H1 (cell line): ENCODE results near the gene MSMP. TPM values are rescaled to one million over a fixed set of nuclear protein-coding genes. Genes with fewer than 3 reads are reported as not detected.

ENCODE experiments used
- CTCF ChIA-PET: fragments of 300-600 bp; sonication (Branson Sonifier 250); formaldehyde crosslinking; loops from one replicate; lab custom pipeline; 2021; ENCODE audit not compliant: partially characterized antibody; lab: Charles Lee
- POLR2A ChIA-PET: fragments of 300-600 bp; sonication (Branson Sonifier 250); formaldehyde crosslinking; loops from one replicate; lab custom pipeline; 2021; ENCODE audit warnings: inconsistent platforms; ENCODE audit not compliant: partially characterized antibody; lab: Charles Lee
- DNase-seq, 2 experiments: peaks; one replicate each; pipeline versions ENCODE4 v3.0.0 to v3.0.0-alpha.2; 2010 to 2022; ENCODE audit warnings: low spot score in 2 of 2, low read depth in 1 of 2, mixed read lengths in 1 of 2
- FAIRE-seq: peaks from 2 replicates; lab custom pipeline; 2011; peaks lifted over from hg19 to GRCh38; lab: Jason Lieb, UNC
- H2AFZ ChIP-seq: 2 replicates; pipeline ENCODE4 v1.8.1; 2012; ENCODE audit warnings: low read length, inconsistent platforms
- H2AK5ac ChIP-seq: 2 replicates; pipeline ENCODE4 v1.6.1; 2013; ENCODE audit warnings: low read depth, low read length
- H2BK120ac ChIP-seq: replicated peaks from 2 replicates; pipeline ENCODE3; 2013; ENCODE audit warnings: low read depth, low read length, inconsistent platforms
- H2BK12ac ChIP-seq: 2 replicates; pipeline ENCODE4 v1.6.1; 2013; ENCODE audit warnings: low read depth, low read length
- H2BK15ac ChIP-seq: 2 replicates; pipeline ENCODE4 v1.6.1; 2013; ENCODE audit warnings: low read length
- H2BK20ac ChIP-seq: 2 replicates; pipeline ENCODE4 v1.6.1; 2013; ENCODE audit warnings: low read length
- H2BK5ac ChIP-seq: 2 replicates; pipeline ENCODE4 v1.6.1; 2013; ENCODE audit warnings: low read depth, low read length
- H3K14ac ChIP-seq: 2 replicates; pipeline ENCODE4 v1.6.1; 2013; ENCODE audit warnings: inconsistent platforms; ENCODE audit not compliant: insufficient read length
- H3K18ac ChIP-seq: 2 replicates; pipeline ENCODE4 v1.6.1; 2013; ENCODE audit warnings: low read length; ENCODE audit errors: extremely low read depth
- H3K23ac ChIP-seq: 2 replicates; pipeline ENCODE4 v1.6.1; 2013; ENCODE audit warnings: inconsistent platforms; ENCODE audit not compliant: insufficient read length
- H3K23me2 ChIP-seq: 2 replicates; pipeline ENCODE4 v1.6.1; 2013; ENCODE audit warnings: low read depth, low read length
- H3K27ac ChIP-seq: 2 replicates; pipeline ENCODE4 v1.6.1; 2011; ENCODE audit warnings: low read depth, low read length, inconsistent platforms
- H3K27me3 ChIP-seq, 4 experiments: replicated peaks in 1 of 4; 1 replicate in 1 of 4; 2 replicates in 3 of 4; pipeline versions ENCODE4 v1.6.1 to v1.8.1; 2011 to 2013; ENCODE audit warnings: low read length in 3 of 4, mild to moderate bottlenecking in 3 of 4, inconsistent platforms in 2 of 4, mixed read lengths in 2 of 4, moderate library complexity in 1 of 4; ENCODE audit not compliant: control insufficient read depth in 3 of 4, insufficient read depth in 3 of 4; ENCODE audit errors: extremely low read depth in 1 of 4
- H3K36me3 ChIP-seq, 4 experiments: 2 replicates each; pipeline versions ENCODE4 v1.6.1 to v1.8.1; 2011 to 2013; ENCODE audit warnings: mild to moderate bottlenecking in 4 of 4, low read length in 3 of 4, moderate library complexity in 2 of 4, control low read depth in 1 of 4, inconsistent platforms in 1 of 4; ENCODE audit not compliant: insufficient read depth in 4 of 4, control insufficient read depth in 2 of 4
- H3K4ac ChIP-seq: replicated peaks from 2 replicates; pipeline ENCODE3; 2013; ENCODE audit warnings: low read length, low read depth, mixed read lengths, inconsistent platforms; ENCODE audit not compliant: insufficient read length
- H3K4me1 ChIP-seq, 4 experiments: replicated peaks in 1 of 4; 1 replicate in 1 of 4; 2 replicates in 3 of 4; pipeline versions ENCODE4 v1.6.1 to v1.8.1; 2011 to 2013; ENCODE audit warnings: low read length in 3 of 4, inconsistent platforms in 2 of 4, mixed read lengths in 1 of 4; ENCODE audit not compliant: insufficient read depth in 4 of 4, control insufficient read depth in 3 of 4
- H3K4me2 ChIP-seq, 2 experiments: 2 replicates each; pipeline versions ENCODE4 v1.6.1 to v1.8.1; 2011 to 2013; ENCODE audit warnings: low read depth in 2 of 2, low read length in 2 of 2, control low read depth in 1 of 2, inconsistent platforms in 1 of 2, mild to moderate bottlenecking in 1 of 2; ENCODE audit not compliant: insufficient read depth in 1 of 2
- H3K4me3 ChIP-seq, 4 experiments: fragments of 200-600, 300-600 bp in 1 of 4; sonication (generic), shearing (Covaris generic), sonication (Bioruptor Twin) in 1 of 4; 2 replicates each; pipeline versions ENCODE4 v1.5.1 to v1.8.1; 2011 to 2016; ENCODE audit warnings: low read length in 4 of 4, low read depth in 3 of 4, control low read depth in 2 of 4, inconsistent platforms in 2 of 4, mild to moderate bottlenecking in 2 of 4, mixed read lengths in 1 of 4, moderate library complexity in 1 of 4; ENCODE audit not compliant: insufficient read depth in 2 of 4; ENCODE audit errors: extremely low read depth in 1 of 4
- H3K56ac ChIP-seq: replicated peaks from 2 replicates; pipeline ENCODE3; 2013; ENCODE audit warnings: low read depth, mild to moderate bottlenecking, mixed read lengths, low read length, inconsistent platforms; ENCODE audit not compliant: insufficient read length
- H3K79me1 ChIP-seq: 2 replicates; pipeline ENCODE4 v1.6.1; 2013; ENCODE audit warnings: low read depth, low read length, control low read depth
- H3K79me2 ChIP-seq, 2 experiments: 2 replicates each; pipeline versions ENCODE4 v1.6.1 to v1.8.1; 2012 to 2013; ENCODE audit warnings: low read length in 2 of 2, mild to moderate bottlenecking in 2 of 2, inconsistent platforms in 1 of 2; ENCODE audit not compliant: insufficient read depth in 2 of 2, control insufficient read depth in 1 of 2
- H3K9ac ChIP-seq, 4 experiments: replicated peaks in 1 of 4; 1 replicate in 1 of 4; 2 replicates in 3 of 4; pipeline versions ENCODE4 v1.6.1 to v1.8.1; 2011 to 2013; ENCODE audit warnings: low read depth in 3 of 4, low read length in 3 of 4, control low read depth in 2 of 4, mild to moderate bottlenecking in 2 of 4, moderate library complexity in 2 of 4, inconsistent platforms in 1 of 4; ENCODE audit errors: extremely low read depth in 1 of 4
- H3K9me3 ChIP-seq, 2 experiments: 2 replicates each; pipeline versions ENCODE4 v1.6.1 to v1.8.1; 2012 to 2013; ENCODE audit warnings: mild to moderate bottlenecking in 2 of 2, moderate library complexity in 2 of 2, control low read depth in 1 of 2, inconsistent platforms in 1 of 2, low read depth in 1 of 2, low read length in 1 of 2, mixed read lengths in 1 of 2; ENCODE audit not compliant: insufficient read depth in 2 of 2
- H4K20me1 ChIP-seq, 2 experiments: replicated peaks in 1 of 2; 2 replicates each; pipeline versions ENCODE3 to v1.8.1; 2011 to 2013; ENCODE audit warnings: inconsistent platforms in 2 of 2, low read length in 2 of 2, mild to moderate bottlenecking in 1 of 2; ENCODE audit not compliant: insufficient read depth in 2 of 2, control insufficient read depth in 1 of 2
- H4K5ac ChIP-seq: 2 replicates; pipeline ENCODE4 v1.6.1; 2013; ENCODE audit warnings: low read length, low read depth, mixed read lengths, inconsistent platforms; ENCODE audit not compliant: insufficient read length
- H4K8ac ChIP-seq: 2 replicates; pipeline ENCODE4 v1.8.0; 2013; ENCODE audit warnings: mild to moderate bottlenecking, moderate library complexity, low read length, inconsistent platforms; ENCODE audit not compliant: insufficient read depth; ENCODE audit errors: extremely low read depth
- H4K91ac ChIP-seq: replicated peaks from 2 replicates; pipeline ENCODE3; 2013; ENCODE audit warnings: low read length, mixed read lengths, inconsistent platforms; ENCODE audit not compliant: insufficient read length
- BRCA1 ChIP-seq: IDR thresholded peaks from 2 replicates; pipeline ENCODE4 v1.6.1; 2012; ENCODE audit warnings: low read depth, low read length, improper control_type of control experiment
- CBX5 ChIP-seq: fragments of 300-800, 300-1000 bp; sonication (generic); IDR thresholded peaks from 2 replicates; pipeline ENCODE4 v1.7.1; 2016; ENCODE audit warnings: antibody characterized with exemption, low read length, low read depth
- GTF2F1 ChIP-seq: IDR thresholded peaks from 2 replicates; pipeline ENCODE4 v1.6.1; 2012; ENCODE audit warnings: low read depth, low read length, improper control_type of control experiment, borderline replicate concordance
- RBBP5 ChIP-seq: IDR thresholded peaks from 2 replicates; pipeline ENCODE4 v1.7.1; 2012; ENCODE audit warnings: low read depth, mild to moderate bottlenecking, inconsistent platforms, low read length, moderate library complexity, borderline replicate concordance
- SAP30 ChIP-seq: fragments of 300-600 bp; sonication (generic); IDR thresholded peaks from 2 replicates; pipeline ENCODE4 v1.7.1; 2012; ENCODE audit warnings: low read length, moderate library complexity, mild to moderate bottlenecking, inconsistent platforms; ENCODE audit not compliant: insufficient read depth, insufficient replicate concordance
- SP2 ChIP-seq: IDR thresholded peaks from 2 replicates; pipeline ENCODE4 v1.6.1; 2012; ENCODE audit warnings: mild to moderate bottlenecking, low read length, inconsistent platforms
- TAF7 ChIP-seq: optimal IDR thresholded peaks from 2 replicates; pipeline ENCODE3; 2011; ENCODE audit warnings: low read depth, mild to moderate bottlenecking, inconsistent platforms, low read length, moderate library complexity, borderline replicate concordance
- YY1 ChIP-seq: IDR thresholded peaks from 2 replicates; pipeline ENCODE4 v1.6.1; 2011; ENCODE audit warnings: low read depth, mild to moderate bottlenecking, low read length
- polyA plus RNA-seq, 7 experiments: library from polyadenylated mRNA; depleted of rRNA in 3 of 7; stranded (reverse) in 5 of 7; unstranded in 2 of 7; fragments of >200 nt in 5 of 7; fragments of 200-250 nt in 2 of 7; gene quantifications; 1 replicate in 5 of 7; 2 replicates in 1 of 7; 4 replicates in 1 of 7; pipeline versions ENCODE4 v1.2.1 to v1.2.3, GENCODE V29; 2011 to 2013; ENCODE audit warnings: missing spikeins in 2 of 7, mixed read lengths in 2 of 7
- total RNA-seq: library from RNA; stranded (reverse); fragmentation: NEBNext Ultra II Directional; extraction: Animal tissue kit (Norgen Biotek cat#: 25700); gene quantifications from 2 replicates; pipeline ENCODE4 v1.2.1, GENCODE V29; 2021

The MSMP gene
- total and polyA plus RNA-seq, 2 of the 8 experiments (the other 6 are each of a cell fraction or from before 2014, with no cell fraction given): 0.53 TPM; not detected in 1

DNA sequence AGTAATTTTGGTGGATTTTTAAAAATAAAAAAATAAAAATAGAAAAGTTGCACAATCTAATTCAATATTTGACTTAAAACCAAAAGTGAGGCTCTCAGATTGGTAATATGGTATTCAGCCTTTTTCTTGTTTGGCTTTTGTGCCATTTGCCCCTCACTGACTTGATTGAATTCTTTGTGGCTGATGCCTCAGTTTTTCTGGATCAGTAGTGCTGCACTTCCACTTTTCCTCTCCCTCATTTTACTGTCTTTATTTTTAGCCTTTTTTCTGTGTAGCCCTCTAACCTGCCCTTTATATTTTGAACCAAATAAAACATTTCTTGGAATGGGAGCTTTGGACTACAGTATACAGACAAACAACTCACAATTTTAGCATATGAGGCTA lies 3.8 kb upstream of the MSMP start:
- Histone ChIP-seq H3K9me3 (no peaks in the 10 kb centered on the region), H4K5ac (no peak overlapping the region), H3K4me2 (peak overlapping the region; percentile 90 to 97), H3K9ac (no peak overlapping the region), H3K27me3 (no peaks in the 10 kb centered on the region), H3K36me3 (peaks cover 0 to 7% (median 5%) of the 10 kb centered on the region in 4 experiments; a peak in 5 of 8 replicates), H4K20me1 (no peaks in the 10 kb centered on the region), H2AFZ (no peak overlapping the region), H2BK5ac (no peak overlapping the region), H2BK15ac (no peak overlapping the region), H3K23ac (no peak overlapping the region), H3K27ac (no peak overlapping the region), H3K14ac (no peak overlapping the region), H3K56ac (no peak overlapping the region), H3K4ac (no peak overlapping the region), H3K79me1 (no peaks in the 10 kb centered on the region), H2BK120ac (no peak overlapping the region), H2AK5ac (no peak overlapping the region), H3K4me3 (peak overlapping the region; percentile 85 to 92 (median 90)), H3K23me2 (no peaks in the 10 kb centered on the region; the same call in 1 of the 2 replicates), H2BK20ac (no peak overlapping the region), H3K4me1 (peaks cover 0 to 5% (median 0%) of the 10 kb centered on the region in 4 experiments; a peak in 2 of 7 replicates), H4K8ac (no peak overlapping the region), H4K91ac (no peak overlapping the region), H3K18ac (no peak overlapping the region), H2BK12ac (no peak overlapping the region), H3K79me2 (peaks cover 0 to 24% of the 10 kb centered on the region in 2 experiments; a peak in 2 of 4 replicates)
- TF ChIP-seq CBX5 (no peak), TAF7 (no peak), YY1 (no peak), GTF2F1 (no peak), BRCA1 (no peak), RBBP5 (no peak), SP2 (no peak), SAP30 (no peak)
- POLR2A ChIA-PET: interaction anchor here (0.7 to 2.1 kb wide), 3 partner anchors 9 to 21 kb away, joined by 5 to 8 read pairs (median 6); partner anchors contain the start of genes GBA2 and RGP1
- FAIRE-seq (no peak), DNase-seq (no peak)
- CTCF ChIA-PET: interaction anchor here (0.7 to 0.9 kb wide), 2 partner anchors 10 to 96 kb away, joined by 3 read pairs; no protein-coding TSS in a partner anchor
